Measurements from ENCODE around the gene DCDC1.

The DCDC1 gene

DNA sequence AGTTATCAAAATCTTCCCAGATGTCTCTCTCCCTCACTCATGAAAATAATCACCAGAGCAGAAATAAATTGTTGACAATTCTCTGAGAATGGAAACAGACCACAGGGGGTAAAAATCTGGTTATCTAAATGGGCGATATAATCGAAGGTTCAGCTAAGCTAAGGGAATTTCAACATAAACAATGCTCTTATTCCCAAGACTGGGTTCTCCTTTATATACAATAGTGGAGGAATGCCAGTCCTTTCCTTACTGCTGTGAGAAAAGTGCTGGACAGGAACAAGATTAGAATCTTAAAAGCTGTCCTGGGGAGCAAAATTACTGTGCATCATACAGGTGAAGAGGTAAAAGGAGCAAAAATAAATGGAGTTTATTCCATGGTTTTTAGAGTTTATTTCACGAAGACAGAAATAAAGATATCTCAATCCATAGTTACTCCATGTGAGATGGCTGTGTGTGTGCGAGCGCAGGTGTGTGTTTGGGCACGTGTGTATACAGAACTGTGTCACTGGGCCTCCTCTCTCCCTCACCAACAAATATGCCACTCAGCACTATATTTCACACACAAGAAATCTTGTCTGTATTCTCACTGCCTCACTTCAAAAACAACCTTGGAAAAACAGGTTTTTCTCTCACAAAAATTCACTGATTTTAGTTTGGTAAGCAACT is 385.6 kb downstream of the DCDC1 start:
- no peak overlapping the region for H3K23ac ChIP-seq (ENCODE audit: low read length)
- H3K4me2 ChIP-seq (ENCODE audit: low read length) = peak overlapping the region; percentile 45
- no peak overlapping the region for H4K12ac ChIP-seq (ENCODE audit: low read depth, low read length)
- no peak overlapping the region for H2AK5ac ChIP-seq (ENCODE audit: low read length)
- peak overlapping the region; percentile 58 for H2BK120ac ChIP-seq (ENCODE audit: insufficient read depth, low read length, poor library complexity)
- H4K8ac ChIP-seq (ENCODE audit: low read depth, low read length) = no peak overlapping the region
- no peak overlapping the region for H3K9ac ChIP-seq (ENCODE audit: low read length)
- H3K9me3 ChIP-seq (ENCODE audit: insufficient read depth, low read depth, low read length) = no peaks in the 10 kb centered on the region
- H3K36me3 ChIP-seq (ENCODE audit: control insufficient read depth in 1 of 2, insufficient read depth in 2 of 2, low read length in 2 of 2) = no peaks in the 10 kb centered on the region
- peak overlapping the region; percentile 27 for H3K4ac ChIP-seq (ENCODE audit: low read depth, low read length)
- WGBS (ENCODE audit: extremely low coverage, insufficient coverage, insufficient read length) = no CpG with 5 or more reads among the region's 6 CpGs
- H3K79me2 ChIP-seq (ENCODE audit: control insufficient read depth, insufficient read depth, low read length, poor library complexity) = no peaks in the 10 kb centered on the region
- DNase-seq = no peak
- peaks cover 3 to 7% of the 10 kb centered on the region in 2 experiments for H3K4me1 ChIP-seq (ENCODE audit: control insufficient read depth in 1 of 2, insufficient read depth in 2 of 2, low read length in 2 of 2)
- no peak overlapping the region for H2BK12ac ChIP-seq (ENCODE audit: low read length)
- H3K27me3 ChIP-seq (ENCODE audit: insufficient read depth, low read length) = no peaks in the 10 kb centered on the region
- H3K27ac ChIP-seq (ENCODE audit: low read depth, low read length) = peak overlapping the region; percentile 94
- no peak overlapping the region for H3K4me3 ChIP-seq (ENCODE audit: low read depth, low read length)
- no peak overlapping the region for H2AFZ ChIP-seq (ENCODE audit: insufficient read depth, low read length, poor library complexity)
- H3K79me1 ChIP-seq (ENCODE audit: low read length) = peaks cover 8% of the 10 kb centered on the region
- no peak overlapping the region for H3K18ac ChIP-seq (ENCODE audit: low read length)
- peak overlapping the region; percentile 70 for H4K91ac ChIP-seq (ENCODE audit: low read depth, low read length)
- H2BK5ac ChIP-seq (ENCODE audit: low read depth, low read length, poor library complexity) = peak overlapping the region; percentile 72
- H3K14ac ChIP-seq (ENCODE audit: low read length) = no peak overlapping the region

DNA sequence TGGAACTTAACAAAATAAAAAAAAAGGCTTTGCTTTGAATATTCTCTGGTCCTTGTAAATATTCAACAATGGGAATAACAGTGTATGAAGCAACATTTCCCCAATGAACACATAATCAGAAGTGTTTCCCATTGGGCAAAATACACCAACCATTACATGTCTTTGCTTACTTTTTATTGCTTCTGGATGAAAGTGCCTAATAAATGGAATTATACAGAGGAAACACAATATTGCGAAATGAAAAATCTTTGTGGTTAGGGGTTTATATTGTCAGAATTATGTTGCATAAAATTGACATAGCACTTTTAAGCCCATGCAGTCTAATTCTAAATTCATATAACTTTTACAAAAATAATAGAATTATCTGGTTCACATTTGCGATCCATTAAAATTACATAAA is 386.4 kb downstream of the DCDC1 start:
- peaks cover 8% of the 10 kb centered on the region for H3K79me1 ChIP-seq (ENCODE audit: low read length)
- no peak overlapping the region for H2BK12ac ChIP-seq (ENCODE audit: low read length)
- H4K12ac ChIP-seq (ENCODE audit: low read depth, low read length) = no peak overlapping the region
- no peak overlapping the region for H3K27ac ChIP-seq (ENCODE audit: low read depth, low read length)
- H2BK5ac ChIP-seq (ENCODE audit: low read depth, low read length, poor library complexity) = no peak overlapping the region
- no peak overlapping the region for H3K23ac ChIP-seq (ENCODE audit: low read length)
- H4K91ac ChIP-seq (ENCODE audit: low read depth, low read length) = no peak overlapping the region
- no peak overlapping the region for H3K4me3 ChIP-seq (ENCODE audit: low read depth, low read length)
- H3K18ac ChIP-seq (ENCODE audit: low read length) = no peak overlapping the region
- no peaks in the 10 kb centered on the region for H3K9me3 ChIP-seq (ENCODE audit: insufficient read depth, low read depth, low read length)
- no peaks in the 10 kb centered on the region for H3K36me3 ChIP-seq (ENCODE audit: control insufficient read depth in 1 of 2, insufficient read depth in 2 of 2, low read length in 2 of 2)
- peaks cover 3 to 7% of the 10 kb centered on the region in 2 experiments for H3K4me1 ChIP-seq (ENCODE audit: control insufficient read depth in 1 of 2, insufficient read depth in 2 of 2, low read length in 2 of 2)
- H3K14ac ChIP-seq (ENCODE audit: low read length) = no peak overlapping the region
- H3K4me2 ChIP-seq (ENCODE audit: low read length) = no peak overlapping the region
- no peak for DNase-seq
- H3K79me2 ChIP-seq (ENCODE audit: control insufficient read depth, insufficient read depth, low read length, poor library complexity) = no peaks in the 10 kb centered on the region
- H4K8ac ChIP-seq (ENCODE audit: low read depth, low read length) = no peak overlapping the region
- no peaks in the 10 kb centered on the region for H3K27me3 ChIP-seq (ENCODE audit: insufficient read depth, low read length)
- no peak overlapping the region for H3K4ac ChIP-seq (ENCODE audit: low read depth, low read length)
- H2AFZ ChIP-seq (ENCODE audit: insufficient read depth, low read length, poor library complexity) = no peak overlapping the region
- H3K9ac ChIP-seq (ENCODE audit: low read length) = no peak overlapping the region
- no CpG with 5 or more reads among the region's 2 CpGs for WGBS (ENCODE audit: extremely low coverage, insufficient coverage, insufficient read length)
- H2BK120ac ChIP-seq (ENCODE audit: insufficient read depth, low read length, poor library complexity) = no peak overlapping the region
- no peak overlapping the region for H2AK5ac ChIP-seq (ENCODE audit: low read length)

DNA sequence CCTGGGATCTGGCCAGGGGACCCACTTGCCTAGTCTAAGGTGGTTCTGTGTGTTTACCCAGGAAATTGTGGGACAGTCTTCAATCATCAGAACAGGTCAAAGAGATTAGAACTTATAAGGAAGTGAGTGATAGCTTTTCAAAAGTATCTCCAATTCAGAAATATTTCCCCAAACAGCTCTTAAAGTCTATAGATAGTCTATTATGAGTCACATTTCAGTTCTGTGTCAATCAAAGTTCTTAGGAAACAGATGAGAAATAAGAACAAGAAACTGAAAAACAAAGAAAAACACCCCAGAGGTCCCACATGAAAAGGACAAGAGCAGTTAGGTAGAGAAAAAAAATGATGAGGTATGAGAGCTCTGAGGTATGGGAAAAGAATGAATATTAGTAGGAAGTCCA is 402.0 kb downstream of the DCDC1 start:
- H2BK12ac ChIP-seq (ENCODE audit: low read length) = no peak overlapping the region
- DNase-seq = no peak
- no peak overlapping the region for H2AK5ac ChIP-seq (ENCODE audit: low read length)
- H2BK120ac ChIP-seq (ENCODE audit: insufficient read depth, low read length, poor library complexity) = no peak overlapping the region
- no peak overlapping the region for H4K91ac ChIP-seq (ENCODE audit: low read depth, low read length)
- no peak overlapping the region for H4K8ac ChIP-seq (ENCODE audit: low read depth, low read length)
- H3K4me3 ChIP-seq (ENCODE audit: low read depth, low read length) = no peak overlapping the region
- no peak overlapping the region for H3K9ac ChIP-seq (ENCODE audit: low read length)
- no peak overlapping the region for H3K23ac ChIP-seq (ENCODE audit: low read length)
- H3K14ac ChIP-seq (ENCODE audit: low read length) = no peak overlapping the region
- no peaks in the 10 kb centered on the region for H3K27me3 ChIP-seq (ENCODE audit: insufficient read depth, low read length)
- H2AFZ ChIP-seq (ENCODE audit: insufficient read depth, low read length, poor library complexity) = no peak overlapping the region
- H3K18ac ChIP-seq (ENCODE audit: low read length) = no peak overlapping the region
- no peak overlapping the region for H3K4ac ChIP-seq (ENCODE audit: low read depth, low read length)
- no peaks in the 10 kb centered on the region for H3K4me1 ChIP-seq (ENCODE audit: control insufficient read depth in 1 of 2, insufficient read depth in 2 of 2, low read length in 2 of 2)
- H3K79me1 ChIP-seq (ENCODE audit: low read length) = no peaks in the 10 kb centered on the region
- H4K12ac ChIP-seq (ENCODE audit: low read depth, low read length) = no peak overlapping the region
- no peak overlapping the region for H2BK5ac ChIP-seq (ENCODE audit: low read depth, low read length, poor library complexity)
- no peak overlapping the region for H3K27ac ChIP-seq (ENCODE audit: low read depth, low read length)
- peaks cover 2% of the 10 kb centered on the region for H3K9me3 ChIP-seq (ENCODE audit: insufficient read depth, low read depth, low read length)
- H3K79me2 ChIP-seq (ENCODE audit: control insufficient read depth, insufficient read depth, low read length, poor library complexity) = no peaks in the 10 kb centered on the region
- H3K4me2 ChIP-seq (ENCODE audit: low read length) = no peak overlapping the region
- no peaks in the 10 kb centered on the region for H3K36me3 ChIP-seq (ENCODE audit: control insufficient read depth in 1 of 2, insufficient read depth in 2 of 2, low read length in 2 of 2)

DNA sequence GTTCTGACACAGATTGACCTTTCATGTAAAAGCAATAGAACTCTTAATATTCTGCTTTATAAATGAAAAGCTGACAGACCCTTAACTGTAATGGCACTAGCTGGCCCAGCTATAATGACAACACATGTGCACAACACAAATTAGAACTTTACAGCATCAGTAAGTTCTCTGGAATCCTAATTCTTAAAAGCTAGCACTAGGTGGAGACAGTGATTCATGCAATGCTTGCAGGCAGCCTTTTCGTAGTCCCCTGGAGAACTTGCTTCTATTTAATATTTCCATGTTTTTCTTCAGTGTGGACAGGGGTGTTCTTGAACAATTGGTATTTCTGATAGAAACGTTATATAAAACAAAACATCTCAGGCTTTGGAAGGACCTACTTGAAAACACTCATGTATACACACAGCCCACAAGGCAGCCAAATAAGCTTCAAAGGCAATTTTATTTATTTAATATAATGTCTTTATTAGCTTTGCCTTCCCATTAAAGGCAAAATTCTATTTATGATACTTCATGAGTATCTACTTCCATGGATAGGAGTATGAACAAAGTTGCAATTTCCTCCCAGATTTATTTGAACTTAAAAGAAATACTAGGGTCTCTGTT is 409.0 kb downstream of the DCDC1 start:
- H2BK5ac ChIP-seq (ENCODE audit: low read depth, low read length, poor library complexity) = no peak overlapping the region
- no peaks in the 10 kb centered on the region for H3K79me2 ChIP-seq (ENCODE audit: control insufficient read depth, insufficient read depth, low read length, poor library complexity)
- no peak overlapping the region for H4K8ac ChIP-seq (ENCODE audit: low read depth, low read length)
- no peak overlapping the region for H3K27ac ChIP-seq (ENCODE audit: low read depth, low read length)
- H3K9ac ChIP-seq (ENCODE audit: low read length) = no peak overlapping the region
- H3K4me1 ChIP-seq (ENCODE audit: control insufficient read depth in 1 of 2, insufficient read depth in 2 of 2, low read length in 2 of 2) = no peaks in the 10 kb centered on the region
- no CpG with 5 or more reads among the region's 2 CpGs for WGBS (ENCODE audit: extremely low coverage, insufficient coverage, insufficient read length)
- no peaks in the 10 kb centered on the region for H3K79me1 ChIP-seq (ENCODE audit: low read length)
- no peak overlapping the region for H3K14ac ChIP-seq (ENCODE audit: low read length)
- H2AK5ac ChIP-seq (ENCODE audit: low read length) = no peak overlapping the region
- no peaks in the 10 kb centered on the region for H3K9me3 ChIP-seq (ENCODE audit: insufficient read depth, low read depth, low read length)
- no peak overlapping the region for H2BK120ac ChIP-seq (ENCODE audit: insufficient read depth, low read length, poor library complexity)
- no peak overlapping the region for H2BK12ac ChIP-seq (ENCODE audit: low read length)
- no peaks in the 10 kb centered on the region for H3K36me3 ChIP-seq (ENCODE audit: control insufficient read depth in 1 of 2, insufficient read depth in 2 of 2, low read length in 2 of 2)
- H4K91ac ChIP-seq (ENCODE audit: low read depth, low read length) = no peak overlapping the region
- H3K18ac ChIP-seq (ENCODE audit: low read length) = no peak overlapping the region
- DNase-seq = peak in 1 of 2 donors; percentile 54
- H3K4ac ChIP-seq (ENCODE audit: low read depth, low read length) = no peak overlapping the region
- H3K4me3 ChIP-seq (ENCODE audit: low read depth, low read length) = no peak overlapping the region
- no peak overlapping the region for H4K12ac ChIP-seq (ENCODE audit: low read depth, low read length)
- H3K23ac ChIP-seq (ENCODE audit: low read length) = no peak overlapping the region
- no peak overlapping the region for H3K4me2 ChIP-seq (ENCODE audit: low read length)
- H2AFZ ChIP-seq (ENCODE audit: insufficient read depth, low read length, poor library complexity) = no peak overlapping the region
- no peaks in the 10 kb centered on the region for H3K27me3 ChIP-seq (ENCODE audit: insufficient read depth, low read length)

All from trophoblast cell (in vitro differentiated cells and primary cell).